HTERT RPE-1 (cell line): ENCODE results near the gene CILP.

ENCODE experiments used
- in situ Hi-C: fragments of 300-500 bp; cut with MboI; formaldehyde crosslinking; loops from 4 replicates; pipeline ENCODE4 v1.14.3; 2020; ENCODE audit warnings: low sequenced_read_pairs

CILP gene

GRCh38 chr15:65163041-65163440 lies 48.2 kb downstream of the CILP start:
- in situ Hi-C loops = no loop called here

- in situ Hi-C loops = no loop called here
Measured at GRCh38 chr15:65156692-65157091, 54.6 kb downstream of the CILP start.

GRCh38 chr15:65154720-65155119 lies 56.6 kb downstream of the CILP start:
- in situ Hi-C loops = no loop called here

- in situ Hi-C loops = no loop called here
Measured at GRCh38 chr15:65147902-65148301, 63.4 kb downstream of the CILP start.

GRCh38 chr15:65146438-65146837 lies 64.8 kb downstream of the CILP start:
- in situ Hi-C loops = no loop called here
